Stimulated activated CD8-positive, alpha-beta memory T cell treated with anti-CD3 and anti-CD28 coated beads, Interleukin-7, amount 100 ng/mL, for 24 hours (primary cell): ENCODE data around the gene ZFR2.

Experiments
- DNase-seq: peaks from one replicate; pipeline ENCODE4 v3.0.0-alpha.2; 2020; ENCODE audit warnings: low read depth

ZFR2 gene

GRCh38 chr19:3785938-3786824, 82.7 kb downstream of the ZFR2 start, which contains the start of gene MATK:
TSS of gene MATK (minus strand) at chr19:3786381. CDS start at chr19:3785135, 1,246 bp downstream.
- no peak for DNase-seq

- DNase-seq, result no peak
These were observed 83.3 kb downstream of the ZFR2 start for GRCh38 chr19:3785451-3785937.

- DNase-seq, result no peak
These were observed 84.0 kb downstream of the ZFR2 start for GRCh38 chr19:3784607-3785450.

- DNase-seq, result no peak
These were observed 84.9 kb downstream of the ZFR2 start for GRCh38 chr19:3783660-3784584.

- DNase-seq, result no peak
These were observed 85.9 kb downstream of the ZFR2 start for GRCh38 chr19:3782903-3783302.

- no peak for DNase-seq
These were observed 86.5 kb downstream of the ZFR2 start for GRCh38 chr19:3782330-3782729.

- no peak for DNase-seq
These were observed 87.2 kb downstream of the ZFR2 start for GRCh38 chr19:3781603-3782002.

GRCh38 chr19:3780786-3781304, 88.0 kb downstream of the ZFR2 start:
- DNase-seq, result no peak

GRCh38 chr19:3778899-3779723, 89.7 kb downstream of the ZFR2 start:
- DNase-seq, result no peak

- no peak for DNase-seq
These were observed 90.6 kb downstream of the ZFR2 start for GRCh38 chr19:3778104-3778867.

- DNase-seq, result no peak
These were observed 92.3 kb downstream of the ZFR2 start for GRCh38 chr19:3776479-3777040.

- DNase-seq, result no peak
These were observed 93.0 kb downstream of the ZFR2 start for GRCh38 chr19:3775831-3776230.

- no peak for DNase-seq
These were observed 93.5 kb downstream of the ZFR2 start for GRCh38 chr19:3775374-3775711.

- DNase-seq, result no peak
These were observed 94.0 kb downstream of the ZFR2 start for GRCh38 chr19:3774621-3775373.

GRCh38 chr19:3773814-3774515, 94.9 kb downstream of the ZFR2 start:
- no peak for DNase-seq

GRCh38 chr19:3771906-3772455, 96.9 kb downstream of the ZFR2 start, which contains the start of gene RAX2:
TSS of gene RAX2 (minus strand) at chr19:3772228. CDS start at chr19:3771742, 486 bp downstream.
- DNase-seq, result no peak

- DNase-seq, result no peak
These were observed 97.6 kb downstream of the ZFR2 start for GRCh38 chr19:3771000-3771905.
